ENCODE results near the gene HOXB6.

GRCh38 chr17:48629411-48629759, 24.6 kb upstream of the HOXB6 start:
- TF ChIP-seq, protein P1, sequence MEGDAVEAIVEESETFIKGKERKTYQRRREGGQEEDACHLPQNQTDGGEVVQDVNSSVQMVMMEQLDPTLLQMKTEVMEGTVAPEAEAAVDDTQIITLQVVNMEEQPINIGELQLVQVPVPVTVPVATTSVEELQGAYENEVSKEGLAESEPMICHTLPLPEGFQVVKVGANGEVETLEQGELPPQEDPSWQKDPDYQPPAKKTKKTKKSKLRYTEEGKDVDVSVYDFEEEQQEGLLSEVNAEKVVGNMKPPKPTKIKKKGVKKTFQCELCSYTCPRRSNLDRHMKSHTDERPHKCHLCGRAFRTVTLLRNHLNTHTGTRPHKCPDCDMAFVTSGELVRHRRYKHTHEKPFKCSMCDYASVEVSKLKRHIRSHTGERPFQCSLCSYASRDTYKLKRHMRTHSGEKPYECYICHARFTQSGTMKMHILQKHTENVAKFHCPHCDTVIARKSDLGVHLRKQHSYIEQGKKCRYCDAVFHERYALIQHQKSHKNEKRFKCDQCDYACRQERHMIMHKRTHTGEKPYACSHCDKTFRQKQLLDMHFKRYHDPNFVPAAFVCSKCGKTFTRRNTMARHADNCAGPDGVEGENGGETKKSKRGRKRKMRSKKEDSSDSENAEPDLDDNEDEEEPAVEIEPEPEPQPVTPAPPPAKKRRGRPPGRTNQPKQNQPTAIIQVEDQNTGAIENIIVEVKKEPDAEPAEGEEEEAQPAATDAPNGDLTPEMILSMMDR (IDR thresholded peaks at IDR 0.05): no peak
- TF ChIP-seq POLR2A (IDR thresholded peaks at IDR 0.05): no peak

Measured in thyroid gland (tissue), 4 donors.